Measurements from ENCODE around the gene SIGLEC7. TPM values are rescaled to one million over a fixed set of nuclear protein-coding genes. Genes with fewer than 3 reads are reported as not detected.

Gene SIGLEC7
- total RNA-seq = not detected
- not detected for polyA plus RNA-seq (2013, experiment 1 of 2)
- not detected for polyA plus RNA-seq (2013, experiment 2 of 2)
- long read RNA-seq, experiment 1 = 0 reads
- long read RNA-seq, experiment 2 = 0 reads
- long read RNA-seq, experiment 3 = 0 reads
- long read RNA-seq, experiment 4 = 0 reads

DNA sequence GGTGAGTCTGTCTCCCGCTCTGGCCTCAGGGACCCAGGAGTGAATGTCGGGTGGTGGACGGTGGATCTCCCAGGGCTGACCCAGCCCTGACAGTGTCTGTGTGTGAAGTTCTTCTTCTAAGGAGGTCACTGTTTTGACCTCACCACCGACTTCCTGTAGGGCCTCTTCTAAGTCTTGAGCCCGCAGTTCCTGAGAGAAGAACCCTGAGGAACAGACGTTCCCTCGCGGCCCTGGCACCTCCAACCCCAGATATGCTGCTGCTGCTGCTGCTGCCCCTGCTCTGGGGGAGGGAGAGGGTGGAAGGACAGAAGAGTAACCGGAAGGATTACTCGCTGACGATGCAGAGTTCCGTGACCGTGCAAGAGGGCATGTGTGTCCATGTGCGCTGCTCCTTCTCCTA, at the start of gene SIGLEC7:
TSS of gene SIGLEC7 (plus strand) at position 183 of the 400 bp plus-strand sequence. CDS start at position 252, 69 bp downstream.
- WGBS, 2 experiments (ENCODE audit: insufficient coverage in 1 of 2, insufficient read length in 1 of 2) = 95 to 99% methylated on average over 6 to 14 of the region's 14 CpGs
- Mint-ChIP-seq H3K27ac (peak within 1 kb of the TSS; percentile 17), H3K4me3 (no peak within 1 kb of the TSS), H3K27me3 (ENCODE audit: insufficient read depth) (peaks cover 9% of the 10 kb centered on the region), H3K36me3 (ENCODE audit: low read depth) (no peaks in the 10 kb centered on the region), H3K9me3 (no peaks in the 10 kb centered on the region), H3K4me1 (peaks cover 24% of the 10 kb centered on the region)
- H3K4me3 ChIP-seq (ENCODE audit: low read length) = no peak within 1 kb of the TSS
- H3K9me3 ChIP-seq (ENCODE audit: control insufficient read depth, low read length) = no peaks in the 10 kb centered on the region
- no peak within 1 kb of the TSS for H3K9ac ChIP-seq (ENCODE audit: extremely low read depth, low read length, poor library complexity, severe bottlenecking)
- DNase-seq = peak; percentile 34
- no peaks in the 10 kb centered on the region for H3K27me3 ChIP-seq (ENCODE audit: control insufficient read depth, insufficient read depth, low read length, poor library complexity, severe bottlenecking)
- peaks cover 4% of the 10 kb centered on the region for H3K4me1 ChIP-seq (ENCODE audit: control insufficient read depth, insufficient read depth, low read length)
- no peaks in the 10 kb centered on the region for H3K36me3 ChIP-seq (ENCODE audit: control insufficient read depth, insufficient read depth, low read length)
- no peak within 1 kb of the TSS for H3K27ac ChIP-seq (ENCODE audit: low read depth, low read length)
- TF ChIP-seq, protein P1, sequence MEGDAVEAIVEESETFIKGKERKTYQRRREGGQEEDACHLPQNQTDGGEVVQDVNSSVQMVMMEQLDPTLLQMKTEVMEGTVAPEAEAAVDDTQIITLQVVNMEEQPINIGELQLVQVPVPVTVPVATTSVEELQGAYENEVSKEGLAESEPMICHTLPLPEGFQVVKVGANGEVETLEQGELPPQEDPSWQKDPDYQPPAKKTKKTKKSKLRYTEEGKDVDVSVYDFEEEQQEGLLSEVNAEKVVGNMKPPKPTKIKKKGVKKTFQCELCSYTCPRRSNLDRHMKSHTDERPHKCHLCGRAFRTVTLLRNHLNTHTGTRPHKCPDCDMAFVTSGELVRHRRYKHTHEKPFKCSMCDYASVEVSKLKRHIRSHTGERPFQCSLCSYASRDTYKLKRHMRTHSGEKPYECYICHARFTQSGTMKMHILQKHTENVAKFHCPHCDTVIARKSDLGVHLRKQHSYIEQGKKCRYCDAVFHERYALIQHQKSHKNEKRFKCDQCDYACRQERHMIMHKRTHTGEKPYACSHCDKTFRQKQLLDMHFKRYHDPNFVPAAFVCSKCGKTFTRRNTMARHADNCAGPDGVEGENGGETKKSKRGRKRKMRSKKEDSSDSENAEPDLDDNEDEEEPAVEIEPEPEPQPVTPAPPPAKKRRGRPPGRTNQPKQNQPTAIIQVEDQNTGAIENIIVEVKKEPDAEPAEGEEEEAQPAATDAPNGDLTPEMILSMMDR (conservative IDR thresholded peaks at IDR 0.05) = no peak

DNA sequence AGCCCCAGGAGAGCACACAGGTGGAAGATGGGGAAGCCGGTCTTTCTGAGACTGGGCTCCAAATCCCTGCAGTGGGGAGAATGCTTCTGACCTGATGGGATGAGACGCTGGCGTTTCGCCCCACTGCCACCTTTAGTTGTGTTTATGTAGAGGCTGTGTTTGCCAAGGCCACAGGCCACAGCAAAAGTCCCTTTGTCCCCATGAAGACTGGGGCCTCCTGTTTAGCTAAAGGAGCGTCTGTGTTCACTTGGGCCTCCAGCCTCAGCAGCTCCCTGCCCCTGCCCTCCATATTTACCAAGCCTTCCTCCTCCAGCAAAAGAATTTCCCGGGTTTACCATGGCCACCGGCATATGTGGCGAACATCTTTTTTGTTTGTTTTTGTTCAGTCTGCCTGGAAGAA, 49.0 kb upstream of the SIGLEC7 start:
- no peak overlapping the region for H3K4me3 Mint-ChIP-seq
- H3K27ac Mint-ChIP-seq = no peak overlapping the region
- Histone ChIP-seq H3K27ac (ENCODE audit: low read depth, low read length) (no peak overlapping the region), H3K4me1 (ENCODE audit: control insufficient read depth, insufficient read depth, low read length) (no peaks in the 10 kb centered on the region), H3K36me3 (ENCODE audit: control insufficient read depth, insufficient read depth, low read length) (no peaks in the 10 kb centered on the region), H3K9me3 (ENCODE audit: control insufficient read depth, low read length) (no peaks in the 10 kb centered on the region), H3K27me3 (ENCODE audit: control insufficient read depth, insufficient read depth, low read length, poor library complexity, severe bottlenecking) (no peaks in the 10 kb centered on the region), H3K4me3 (ENCODE audit: low read length) (no peak overlapping the region), H3K9ac (ENCODE audit: extremely low read depth, low read length, poor library complexity, severe bottlenecking) (no peak overlapping the region)
- no peaks in the 10 kb centered on the region for H3K9me3 Mint-ChIP-seq
- peaks cover 18% of the 10 kb centered on the region for H3K4me1 Mint-ChIP-seq
- no peak for DNase-seq
- TF ChIP-seq, protein P1 (conservative IDR thresholded peaks at IDR 0.05) = no peak
- peaks cover 5% of the 10 kb centered on the region for H3K36me3 Mint-ChIP-seq (ENCODE audit: low read depth)
- peaks cover 9% of the 10 kb centered on the region for H3K27me3 Mint-ChIP-seq (ENCODE audit: insufficient read depth)
- WGBS, 2 experiments (ENCODE audit: insufficient coverage in 1 of 2, insufficient read length in 1 of 2) = 88 to 92% methylated on average over 8 of the region's 8 CpGs

DNA sequence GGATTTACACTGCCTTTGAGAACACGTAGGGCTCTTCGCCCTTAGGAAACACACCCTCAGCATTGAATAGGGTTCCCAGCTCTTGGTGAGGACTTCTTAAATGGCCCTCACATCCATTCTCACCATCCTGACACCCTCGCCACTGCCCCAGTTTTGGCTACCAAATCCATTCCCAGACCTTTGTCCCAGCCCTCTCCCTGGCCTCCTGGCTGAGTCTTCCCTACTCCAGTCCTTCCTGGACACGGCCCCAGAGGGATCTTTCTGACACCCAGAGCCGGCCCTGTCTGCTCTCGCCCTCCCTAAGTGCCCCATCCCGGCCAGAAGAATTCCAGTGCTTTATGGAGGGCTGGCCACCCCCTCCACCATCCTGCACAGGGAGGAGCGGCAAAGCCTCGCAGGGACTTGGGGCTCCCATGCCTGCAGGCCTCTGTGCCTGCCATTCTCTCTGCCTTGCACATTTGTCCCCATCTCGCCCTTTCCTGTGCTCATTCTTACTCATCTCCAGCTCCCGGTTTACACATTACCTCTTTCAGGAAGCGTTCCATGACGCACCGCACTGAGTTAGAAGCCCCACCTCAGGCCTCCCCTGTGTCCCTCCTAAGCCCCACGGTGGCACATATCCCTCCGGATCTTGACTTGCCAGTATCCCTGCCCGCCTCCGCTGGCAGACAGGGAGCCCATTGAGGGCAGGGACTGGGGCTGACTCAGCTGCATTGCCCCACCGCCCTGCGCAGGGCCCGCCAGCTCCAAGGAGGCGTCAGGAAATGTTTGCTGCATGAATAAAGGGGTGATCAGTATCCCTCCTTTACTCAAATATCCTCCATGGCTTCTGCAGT, 48.4 kb upstream of the SIGLEC7 start:
- Histone ChIP-seq H3K36me3 (ENCODE audit: control insufficient read depth, insufficient read depth, low read length) (no peaks in the 10 kb centered on the region), H3K9ac (ENCODE audit: extremely low read depth, low read length, poor library complexity, severe bottlenecking) (no peak overlapping the region), H3K4me3 (ENCODE audit: low read length) (no peak overlapping the region), H3K4me1 (ENCODE audit: control insufficient read depth, insufficient read depth, low read length) (no peaks in the 10 kb centered on the region), H3K9me3 (ENCODE audit: control insufficient read depth, low read length) (no peaks in the 10 kb centered on the region), H3K27ac (ENCODE audit: low read depth, low read length) (no peak overlapping the region), H3K27me3 (ENCODE audit: control insufficient read depth, insufficient read depth, low read length, poor library complexity, severe bottlenecking) (no peaks in the 10 kb centered on the region)
- TF ChIP-seq, protein P1 (conservative IDR thresholded peaks at IDR 0.05) = no peak
- H3K27ac Mint-ChIP-seq = no peak overlapping the region
- peaks cover 9% of the 10 kb centered on the region for H3K27me3 Mint-ChIP-seq (ENCODE audit: insufficient read depth)
- H3K4me3 Mint-ChIP-seq = no peak overlapping the region
- H3K36me3 Mint-ChIP-seq (ENCODE audit: low read depth) = peaks cover 6% of the 10 kb centered on the region
- H3K4me1 Mint-ChIP-seq = peaks cover 18% of the 10 kb centered on the region
- DNase-seq = no peak
- no peaks in the 10 kb centered on the region for H3K9me3 Mint-ChIP-seq
- 86 to 91% methylated on average over 17 to 22 of the region's 22 CpGs for WGBS, 2 experiments (ENCODE audit: insufficient coverage in 1 of 2, insufficient read length in 1 of 2)
